ENCODE measurements around the gene MX1.

The MX1 gene, protein sequence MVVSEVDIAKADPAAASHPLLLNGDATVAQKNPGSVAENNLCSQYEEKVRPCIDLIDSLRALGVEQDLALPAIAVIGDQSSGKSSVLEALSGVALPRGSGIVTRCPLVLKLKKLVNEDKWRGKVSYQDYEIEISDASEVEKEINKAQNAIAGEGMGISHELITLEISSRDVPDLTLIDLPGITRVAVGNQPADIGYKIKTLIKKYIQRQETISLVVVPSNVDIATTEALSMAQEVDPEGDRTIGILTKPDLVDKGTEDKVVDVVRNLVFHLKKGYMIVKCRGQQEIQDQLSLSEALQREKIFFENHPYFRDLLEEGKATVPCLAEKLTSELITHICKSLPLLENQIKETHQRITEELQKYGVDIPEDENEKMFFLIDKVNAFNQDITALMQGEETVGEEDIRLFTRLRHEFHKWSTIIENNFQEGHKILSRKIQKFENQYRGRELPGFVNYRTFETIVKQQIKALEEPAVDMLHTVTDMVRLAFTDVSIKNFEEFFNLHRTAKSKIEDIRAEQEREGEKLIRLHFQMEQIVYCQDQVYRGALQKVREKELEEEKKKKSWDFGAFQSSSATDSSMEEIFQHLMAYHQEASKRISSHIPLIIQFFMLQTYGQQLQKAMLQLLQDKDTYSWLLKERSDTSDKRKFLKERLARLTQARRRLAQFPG

DNA sequence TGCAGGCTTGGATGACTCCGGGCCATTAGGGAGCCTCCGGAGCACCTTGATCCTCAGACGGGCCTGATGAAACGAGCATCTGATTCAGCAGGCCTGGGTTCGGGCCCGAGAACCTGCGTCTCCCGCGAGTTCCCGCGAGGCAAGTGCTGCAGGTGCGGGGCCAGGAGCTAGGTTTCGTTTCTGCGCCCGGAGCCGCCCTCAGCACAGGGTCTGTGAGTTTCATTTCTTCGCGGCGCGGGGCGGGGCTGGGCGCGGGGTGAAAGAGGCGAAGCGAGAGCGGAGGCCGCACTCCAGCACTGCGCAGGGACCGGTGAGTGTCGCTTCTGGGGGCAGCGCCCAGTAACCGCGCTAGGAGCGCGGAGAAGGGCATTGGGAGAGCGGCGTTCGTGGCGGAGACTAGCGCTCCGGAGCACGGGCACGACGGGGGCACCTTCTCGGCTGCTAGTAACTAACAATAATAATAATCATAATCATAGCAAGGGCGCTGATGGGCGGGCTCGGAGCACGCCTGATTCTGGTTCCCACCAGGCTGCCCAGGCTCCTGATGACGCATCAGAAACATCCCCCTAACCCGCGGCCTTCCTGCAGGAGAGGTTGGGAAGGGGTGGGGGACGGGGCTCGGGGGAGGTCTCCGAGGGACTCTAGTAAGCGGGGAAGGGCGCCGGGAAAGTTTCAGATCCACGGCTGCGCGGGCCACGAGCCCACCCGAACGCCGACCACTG, at the start of gene MX1:
TSS of gene MX1 (plus strand) at position 286 of the 722 bp plus-strand sequence. CDS start 5,832 bp downstream, outside the sequence.
- DNase-seq = no peak

DNA sequence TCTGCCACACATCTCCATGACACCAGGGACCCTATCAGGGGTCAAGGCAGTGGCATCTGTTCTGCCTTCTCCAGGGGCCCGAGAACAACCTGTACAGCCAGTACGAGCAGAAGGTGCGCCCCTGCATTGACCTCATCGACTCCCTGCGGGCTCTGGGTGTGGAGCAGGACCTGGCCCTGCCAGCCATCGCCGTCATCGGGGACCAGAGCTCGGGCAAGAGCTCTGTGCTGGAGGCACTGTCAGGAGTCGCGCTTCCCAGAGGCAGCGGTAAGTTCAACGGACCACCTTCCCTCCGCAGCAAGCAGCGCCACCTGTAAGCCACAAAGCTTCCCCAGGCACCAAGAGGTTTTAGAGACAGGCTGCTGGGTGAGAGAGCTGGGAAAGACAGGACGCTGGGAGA, 48.3 kb upstream of the MX1 start:
- DNase-seq = no peak

DNA sequence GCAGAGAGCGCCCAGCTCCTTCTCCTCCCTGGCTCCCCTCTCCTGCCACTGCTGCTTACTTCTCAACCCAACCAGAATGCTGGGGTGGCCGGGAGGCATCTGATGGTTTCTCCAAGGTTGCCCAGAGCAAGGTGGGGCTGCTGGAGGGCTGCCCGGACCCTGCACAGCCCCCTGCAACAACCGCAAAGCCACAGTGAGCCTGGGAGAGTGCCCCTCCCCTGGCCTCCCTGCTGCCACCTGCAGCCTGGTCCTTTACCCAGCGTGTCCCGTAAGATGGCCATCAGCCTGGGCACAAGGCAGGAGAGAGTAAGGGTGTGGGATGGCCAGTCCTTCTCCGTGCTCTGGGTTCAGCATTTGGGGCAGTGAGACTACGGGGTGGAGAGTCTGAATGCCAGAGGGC, 47.2 kb upstream of the MX1 start:
- DNase-seq = no peak

DNA sequence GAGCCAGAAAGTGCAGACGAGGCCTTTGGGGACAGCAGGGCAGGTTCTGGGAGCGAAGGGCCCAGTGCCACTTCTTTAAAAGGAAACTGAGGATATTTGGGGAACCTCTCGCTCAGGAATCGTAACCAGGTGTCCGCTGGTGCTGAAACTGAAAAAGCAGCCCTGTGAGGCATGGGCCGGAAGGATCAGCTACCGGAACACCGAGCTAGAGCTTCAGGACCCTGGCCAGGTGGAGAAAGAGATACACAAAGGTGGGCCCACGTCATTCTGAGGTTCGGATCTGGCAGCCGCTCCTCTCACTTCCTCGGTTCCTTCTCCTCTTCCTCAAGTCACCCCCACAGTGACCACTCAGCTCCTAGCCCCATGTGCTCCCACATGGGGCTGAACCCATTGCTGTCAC, 46.1 kb upstream of the MX1 start:
- no peak for DNase-seq

DNA sequence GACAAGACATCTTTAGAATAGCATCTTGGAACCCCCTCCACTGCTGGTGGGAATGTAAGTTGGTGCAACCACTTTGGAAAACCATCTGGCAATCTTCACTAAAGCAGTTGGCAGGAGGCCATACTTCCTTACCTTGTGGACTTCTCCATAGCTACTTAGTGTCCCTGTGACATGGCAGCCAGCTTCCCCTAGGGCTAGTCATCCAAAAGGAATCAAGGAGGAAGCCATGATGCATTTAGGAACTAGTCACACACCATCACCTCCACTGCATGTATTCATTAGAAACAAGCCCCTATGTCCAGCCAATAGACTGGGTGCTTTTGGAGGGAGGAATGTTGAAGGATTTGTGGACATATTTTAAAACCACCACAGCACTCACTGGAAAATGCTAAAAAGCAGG, 44.3 kb upstream of the MX1 start:
- DNase-seq = no peak

DNA sequence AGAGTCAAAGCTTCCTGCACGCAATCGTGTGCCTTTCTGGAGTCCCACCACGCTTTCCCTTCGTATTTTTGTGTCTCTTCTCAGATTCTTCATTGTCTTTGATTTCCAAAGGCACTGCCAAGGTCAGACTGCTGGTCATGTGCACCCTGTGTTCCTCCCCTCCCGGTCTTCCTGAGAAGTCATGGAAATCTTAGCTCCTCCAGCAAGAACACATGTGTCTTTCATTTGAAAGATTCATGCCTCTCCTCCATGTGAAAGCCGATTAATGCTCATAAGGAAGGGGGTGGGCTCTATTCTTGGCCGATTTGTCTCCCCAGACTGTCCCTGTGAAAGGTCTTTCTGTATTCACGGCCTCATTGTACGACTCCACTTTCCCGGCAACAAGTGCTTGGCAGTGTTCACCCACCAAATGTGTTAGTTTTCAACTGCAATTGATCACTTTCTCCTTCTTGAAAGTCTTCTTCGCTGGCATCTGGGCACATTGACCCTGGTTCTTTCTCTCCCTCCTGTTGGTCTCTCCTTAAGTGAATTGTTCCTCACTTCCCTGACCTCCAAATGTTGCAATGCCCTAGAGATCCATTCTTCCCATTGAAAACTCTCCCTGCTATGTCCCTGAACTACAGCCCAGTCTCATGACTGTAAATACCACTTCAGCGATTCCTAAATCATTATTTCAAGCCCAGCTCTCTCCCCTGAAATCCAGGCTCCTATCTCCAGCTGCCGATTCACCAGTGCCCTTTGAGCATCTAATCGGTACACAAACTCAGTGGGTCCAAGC, 38.8 kb upstream of the MX1 start:
- DNase-seq = no peak

DNA sequence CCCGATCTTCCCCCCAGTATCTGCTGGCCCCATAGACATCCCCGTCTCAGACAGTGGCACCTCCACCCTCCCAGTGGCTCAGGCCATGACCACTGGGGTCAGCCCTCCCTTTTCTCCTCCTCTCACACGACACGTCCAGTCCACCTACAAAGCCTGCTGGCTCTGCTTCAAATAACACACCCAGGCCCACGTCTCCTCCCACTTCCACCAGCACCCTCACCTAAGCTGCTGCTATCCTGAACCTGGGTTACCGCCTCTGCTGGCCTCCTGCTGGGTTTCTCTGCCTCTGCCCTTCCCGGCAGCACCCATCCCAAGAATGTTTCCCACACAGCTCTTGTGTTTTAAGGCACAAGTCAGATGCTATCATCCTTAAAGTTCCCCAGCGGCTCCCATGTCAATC, 38.2 kb upstream of the MX1 start:
- no peak for DNase-seq

DNA sequence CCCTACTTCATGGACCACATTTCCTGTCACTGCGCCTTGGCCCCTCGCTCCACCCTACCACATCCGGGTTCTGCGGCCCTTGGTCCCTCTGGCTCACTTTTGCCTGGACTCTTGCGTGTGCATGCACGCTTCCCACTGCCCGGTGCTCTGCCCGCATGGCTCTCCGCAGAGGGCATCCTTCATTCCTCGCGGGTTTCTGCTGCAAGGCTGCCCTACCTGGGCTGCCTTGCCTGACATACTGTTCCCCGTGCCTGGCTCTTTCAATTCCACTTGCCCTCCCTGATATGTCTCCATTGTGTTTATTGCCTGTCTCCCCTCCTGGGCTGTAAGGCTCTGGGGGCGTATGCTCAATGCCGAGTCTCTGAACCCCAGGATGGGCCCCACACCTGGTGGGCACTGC, 37.8 kb upstream of the MX1 start:
- DNase-seq = no peak

DNA sequence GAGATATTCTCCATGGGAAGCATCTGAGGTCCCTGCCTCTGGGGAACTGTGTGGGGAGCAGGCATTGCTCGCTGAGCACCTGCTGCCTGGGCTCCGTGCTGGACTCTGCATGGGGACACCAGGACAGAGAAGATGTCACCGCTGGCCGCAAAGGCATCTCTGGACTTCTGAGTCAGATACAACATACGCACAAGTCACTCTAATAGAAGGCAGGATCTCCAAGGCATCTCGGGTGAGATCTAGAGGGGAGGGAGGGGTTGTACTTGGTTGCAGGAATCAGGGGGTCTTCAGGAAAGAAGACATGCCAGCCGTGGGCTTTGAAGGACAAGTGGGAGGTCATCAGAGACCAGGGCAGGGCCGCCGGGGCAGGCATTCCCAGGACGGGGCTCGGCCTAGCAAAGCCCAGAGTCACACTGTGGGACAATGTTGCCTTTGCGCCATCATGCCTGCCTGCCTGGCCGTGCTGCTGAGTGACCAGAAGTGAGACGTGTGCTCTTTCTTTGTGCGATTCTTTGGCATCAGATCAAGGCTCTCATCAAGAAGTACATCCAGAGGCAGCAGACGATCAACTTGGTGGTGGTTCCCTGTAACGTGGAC, 35.9 kb upstream of the MX1 start:
- DNase-seq = no peak

DNA sequence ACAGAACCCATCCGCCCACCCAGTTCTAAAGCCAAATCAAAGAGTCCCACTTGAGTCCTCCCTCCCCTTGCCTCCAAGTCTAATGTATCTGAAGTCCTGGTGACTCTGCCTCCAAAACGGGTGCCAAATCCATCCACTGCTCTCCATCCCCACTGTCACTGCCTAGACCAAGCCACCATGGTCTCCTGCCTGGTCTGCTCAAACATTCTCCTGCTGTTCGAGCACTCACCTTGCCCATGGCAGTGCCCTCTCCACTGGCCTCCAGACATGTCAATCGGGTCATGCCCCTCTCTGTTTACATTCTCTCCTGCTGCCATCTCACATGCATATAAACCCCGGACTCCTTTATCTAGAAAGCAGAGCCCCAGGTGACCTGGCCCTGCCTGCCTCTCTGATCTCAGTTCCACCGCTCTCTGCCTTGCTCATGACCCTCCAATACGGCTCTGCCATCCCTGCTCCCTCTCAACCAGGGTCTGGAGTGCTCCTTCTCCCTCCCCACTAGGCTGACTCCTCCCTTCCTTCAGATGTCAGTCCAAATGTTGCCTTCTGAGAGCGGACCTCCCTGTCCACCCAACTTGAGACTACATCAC, 32.1 kb upstream of the MX1 start:
- DNase-seq = no peak

DNA sequence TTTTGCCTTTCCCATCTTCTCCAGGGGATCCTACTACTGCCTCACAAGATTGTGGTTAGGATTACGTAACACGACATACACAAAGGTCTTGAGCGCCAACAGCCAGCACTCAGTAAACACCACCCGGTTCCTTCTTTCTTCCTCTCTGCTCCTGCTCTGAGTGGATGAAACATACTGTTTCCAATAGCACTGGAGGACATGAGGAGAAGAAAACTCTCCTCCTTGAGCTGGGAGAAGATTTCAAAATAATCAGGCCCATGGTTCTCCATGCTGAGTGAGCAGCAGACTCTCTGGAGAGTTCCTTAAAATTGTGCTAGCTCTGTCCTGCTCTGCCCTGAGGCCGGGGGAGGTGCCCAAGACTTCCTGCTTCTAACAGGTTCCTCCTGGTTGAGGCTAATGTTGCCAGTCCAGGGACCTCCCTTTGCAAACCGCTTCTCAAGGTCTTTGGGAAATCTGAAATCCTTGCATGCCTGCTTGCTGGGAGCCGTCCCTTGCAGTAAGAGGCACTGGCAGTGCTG, 29.4 kb upstream of the MX1 start:
- DNase-seq = no peak

DNA sequence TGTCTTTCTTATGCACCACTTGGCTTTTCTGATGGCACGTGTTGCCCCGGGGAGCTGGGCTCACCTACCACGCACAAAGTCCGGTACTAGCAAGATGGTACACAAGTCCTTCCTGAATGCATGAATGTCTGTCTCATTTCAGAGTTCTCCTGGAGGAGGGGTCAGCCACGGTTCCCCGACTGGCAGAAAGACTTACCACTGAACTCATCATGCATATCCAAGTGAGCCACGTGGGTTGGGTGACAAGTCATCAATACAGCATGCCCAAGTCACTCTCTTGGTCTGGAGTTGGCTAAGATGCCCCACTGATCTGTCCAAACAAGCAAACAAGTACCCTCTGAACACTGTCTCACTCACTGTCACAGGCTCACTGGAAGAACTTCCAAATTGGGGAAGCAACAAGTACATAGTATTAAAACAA, 28.6 kb upstream of the MX1 start:
- no peak for DNase-seq

DNA sequence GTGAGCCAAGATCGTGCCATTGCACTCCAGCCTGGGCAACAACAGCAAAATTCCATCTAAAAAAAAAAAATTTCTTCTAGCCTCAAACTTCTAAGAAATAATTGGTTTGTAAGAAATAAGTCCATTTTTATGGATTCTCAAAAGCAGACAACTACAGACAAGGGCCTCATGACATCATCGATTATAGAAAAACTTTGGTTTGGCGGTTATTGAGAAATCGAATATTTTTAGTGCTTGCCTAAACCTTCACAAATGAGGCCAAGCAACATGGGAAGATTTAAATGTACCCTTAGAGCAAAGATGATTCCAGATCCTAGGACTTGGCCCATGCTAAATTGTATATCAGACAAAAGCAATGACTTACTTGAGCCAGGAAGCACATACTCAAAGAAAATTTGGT, 27.8 kb upstream of the MX1 start:
- DNase-seq = no peak

DNA sequence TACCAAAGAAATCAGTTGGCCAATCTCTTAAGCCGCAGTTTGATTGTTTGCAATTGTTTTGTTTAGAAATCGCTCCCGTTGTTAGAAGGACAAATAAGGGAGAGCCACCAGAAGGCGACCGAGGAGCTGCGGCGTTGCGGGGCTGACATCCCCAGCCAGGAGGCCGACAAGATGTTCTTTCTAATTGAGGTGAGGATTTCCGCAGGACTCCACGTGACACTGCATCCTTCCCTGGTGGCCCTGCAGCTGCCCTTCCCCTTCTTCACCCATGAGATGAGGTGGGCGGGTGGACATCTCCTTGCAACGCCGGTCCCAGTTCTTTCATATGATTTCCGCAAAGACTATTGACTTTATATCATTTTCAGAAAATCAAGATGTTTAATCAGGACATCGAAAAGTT, 27.2 kb upstream of the MX1 start:
- no peak for DNase-seq

DNA sequence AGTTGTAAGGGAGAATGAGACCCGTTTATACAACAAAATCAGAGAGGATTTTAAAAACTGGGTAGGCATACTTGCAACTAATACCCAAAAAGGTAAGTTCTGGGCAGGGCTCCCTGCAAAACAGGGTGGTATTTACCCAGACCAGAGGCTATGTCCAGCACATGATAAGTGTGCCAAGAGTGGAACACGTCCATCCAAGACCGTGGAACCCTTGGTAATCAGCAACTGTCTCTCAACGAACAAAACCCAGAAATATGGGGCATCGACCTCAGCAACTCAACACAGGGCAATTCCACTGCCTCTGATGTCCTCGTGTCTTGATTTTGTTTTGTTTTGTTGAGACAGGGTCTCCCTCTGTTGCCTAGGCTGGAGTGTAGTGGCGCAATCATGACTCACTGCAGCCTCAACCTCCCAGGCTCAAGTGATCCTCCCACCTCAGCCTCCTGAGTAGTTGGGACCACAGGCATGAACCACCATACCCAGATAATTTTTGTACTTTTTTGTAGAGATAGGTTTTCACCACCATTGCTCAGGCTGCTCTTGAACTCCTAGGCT, 26.7 kb upstream of the MX1 start:
- DNase-seq = no peak

DNA sequence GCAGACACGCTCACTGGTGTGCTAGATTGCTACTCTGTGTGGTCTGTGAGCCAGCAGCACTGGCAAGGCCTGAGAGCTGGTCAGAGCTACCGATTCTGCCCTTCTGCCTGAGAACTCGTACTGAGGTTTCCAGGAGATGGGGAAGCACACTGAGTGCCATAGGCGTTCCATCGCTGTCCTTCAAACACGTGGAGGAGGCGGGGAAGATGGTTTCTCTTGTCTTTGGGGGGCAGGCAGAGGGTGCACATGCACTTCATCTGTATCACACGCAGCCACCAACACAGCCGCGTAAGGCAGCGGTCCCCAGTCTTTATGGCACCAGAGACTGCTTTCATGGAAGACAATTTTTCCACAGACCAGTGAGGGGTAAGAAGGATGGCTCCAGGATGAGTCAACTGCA, 23.8 kb upstream of the MX1 start:
- DNase-seq = no peak

DNA sequence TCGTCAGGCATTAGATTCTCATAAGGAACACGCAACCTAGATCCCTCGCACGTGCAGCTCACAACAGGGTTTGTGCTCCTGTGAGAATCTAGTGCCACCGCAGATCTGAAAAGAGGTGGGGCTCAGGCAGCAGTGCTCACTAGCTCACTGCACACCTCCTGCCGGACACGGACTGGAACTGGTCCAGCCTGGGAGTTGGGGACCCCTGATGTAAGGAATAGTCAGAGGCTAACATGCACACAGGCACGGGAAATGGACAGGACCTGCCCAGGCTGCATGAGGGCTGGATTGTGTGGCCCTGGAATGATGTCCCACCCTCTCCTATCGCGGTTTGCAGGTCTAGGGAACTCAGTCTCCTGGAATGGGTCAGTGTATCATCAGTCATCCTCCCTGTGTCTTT, 23.2 kb upstream of the MX1 start:
- no peak for DNase-seq

DNA sequence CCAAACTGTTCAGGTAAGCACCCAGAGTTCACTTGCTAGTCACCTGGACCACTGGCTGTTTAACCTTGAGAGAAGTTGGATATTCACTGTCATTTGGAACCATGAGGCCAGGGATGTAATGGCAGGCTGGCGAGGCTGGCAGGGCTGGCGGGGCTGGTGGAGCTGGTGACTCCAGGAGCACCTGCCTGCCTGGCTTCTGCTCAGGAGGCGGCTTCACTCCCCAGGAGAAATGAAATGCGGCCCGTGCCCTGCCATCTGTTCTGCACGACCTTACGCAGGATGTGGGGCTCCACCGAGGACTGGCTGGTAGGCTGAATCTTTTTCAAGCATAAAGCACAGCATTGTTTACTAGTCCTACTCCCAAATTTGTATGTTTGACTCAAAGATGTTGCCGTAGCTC, 22.7 kb upstream of the MX1 start:
- no peak for DNase-seq

DNA sequence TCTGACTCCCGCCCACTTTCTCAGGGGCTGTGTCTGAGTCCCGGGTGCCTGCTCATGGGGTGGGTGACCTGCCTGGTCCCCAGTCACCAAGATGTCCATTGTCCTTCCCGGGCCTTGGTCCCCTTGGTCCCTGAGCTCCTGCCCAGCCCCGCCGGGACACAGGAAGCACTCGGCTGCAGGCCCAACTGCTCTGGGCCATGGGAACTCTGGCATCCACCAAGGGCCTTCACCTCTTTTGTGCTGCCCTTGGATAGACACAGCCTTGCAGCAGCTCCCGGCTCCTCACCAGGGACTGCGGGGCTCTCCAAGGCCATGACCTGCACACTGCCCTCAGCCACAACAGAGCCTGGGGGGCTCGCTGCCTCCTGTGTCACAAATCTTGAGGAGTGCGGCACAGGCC, 22.1 kb upstream of the MX1 start:
- DNase-seq = no peak

DNA sequence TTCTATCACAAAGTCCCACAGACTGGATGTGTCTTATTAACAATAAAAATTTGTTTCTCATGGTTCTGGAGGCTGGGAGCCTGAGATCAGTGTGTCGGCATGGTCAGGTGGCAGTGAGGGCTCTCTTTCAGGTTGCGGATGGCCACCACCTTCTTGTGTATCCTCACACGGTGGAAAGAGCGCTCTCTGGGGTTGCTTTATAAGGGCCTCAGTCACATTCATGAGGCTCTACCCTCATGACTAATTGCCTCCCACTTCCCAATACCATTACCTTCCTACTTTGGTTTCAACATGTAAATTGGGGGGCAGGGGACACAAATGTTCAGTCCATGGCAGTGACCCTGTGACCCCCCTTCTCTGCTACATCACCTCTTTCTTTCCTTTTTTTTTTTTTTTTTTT, 20.7 kb upstream of the MX1 start:
- DNase-seq = no peak

DNA sequence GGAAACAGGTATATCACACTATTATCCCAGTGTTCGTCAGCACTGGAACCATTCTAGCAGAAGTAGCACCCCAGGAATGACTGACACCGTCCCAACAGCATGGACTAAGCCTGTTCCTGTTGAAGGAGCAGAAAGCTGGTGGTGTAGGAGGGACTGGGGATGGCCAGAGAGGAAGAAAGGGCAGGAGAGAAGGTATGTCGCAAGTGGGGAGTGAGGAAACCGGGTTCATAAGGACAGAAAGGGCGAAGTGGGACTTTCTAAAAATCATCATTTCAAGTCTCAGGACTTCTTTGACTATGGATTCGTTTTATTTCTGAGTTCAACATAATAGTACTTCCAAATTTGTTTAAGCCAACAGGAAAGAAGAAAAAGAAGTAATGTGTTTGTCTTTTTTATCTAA, 19.7 kb upstream of the MX1 start:
- no peak for DNase-seq

Data from NCI-H1694 (cell line).